ENCODE measurements around the gene SYCE3.

SYCE3 gene

GRCh38 chr22:50606165-50606945, 43.6 kb upstream of the SYCE3 start:
- Mint-ChIP-seq H3K27me3 (ENCODE audit: low read depth, poor library complexity) (peaks cover 19% of the 10 kb centered on the region), H3K36me3 (ENCODE audit: low read depth) (no peaks in the 10 kb centered on the region), H3K4me3 (no peak overlapping the region), H3K9me3 (no peaks in the 10 kb centered on the region), H3K4me1 (peaks cover 35% of the 10 kb centered on the region), H3K27ac (no peak overlapping the region)
- TF ChIP-seq, protein P1, sequence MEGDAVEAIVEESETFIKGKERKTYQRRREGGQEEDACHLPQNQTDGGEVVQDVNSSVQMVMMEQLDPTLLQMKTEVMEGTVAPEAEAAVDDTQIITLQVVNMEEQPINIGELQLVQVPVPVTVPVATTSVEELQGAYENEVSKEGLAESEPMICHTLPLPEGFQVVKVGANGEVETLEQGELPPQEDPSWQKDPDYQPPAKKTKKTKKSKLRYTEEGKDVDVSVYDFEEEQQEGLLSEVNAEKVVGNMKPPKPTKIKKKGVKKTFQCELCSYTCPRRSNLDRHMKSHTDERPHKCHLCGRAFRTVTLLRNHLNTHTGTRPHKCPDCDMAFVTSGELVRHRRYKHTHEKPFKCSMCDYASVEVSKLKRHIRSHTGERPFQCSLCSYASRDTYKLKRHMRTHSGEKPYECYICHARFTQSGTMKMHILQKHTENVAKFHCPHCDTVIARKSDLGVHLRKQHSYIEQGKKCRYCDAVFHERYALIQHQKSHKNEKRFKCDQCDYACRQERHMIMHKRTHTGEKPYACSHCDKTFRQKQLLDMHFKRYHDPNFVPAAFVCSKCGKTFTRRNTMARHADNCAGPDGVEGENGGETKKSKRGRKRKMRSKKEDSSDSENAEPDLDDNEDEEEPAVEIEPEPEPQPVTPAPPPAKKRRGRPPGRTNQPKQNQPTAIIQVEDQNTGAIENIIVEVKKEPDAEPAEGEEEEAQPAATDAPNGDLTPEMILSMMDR (IDR thresholded peaks at IDR 0.05) = no peak
- no peak for DNase-seq

DNA sequence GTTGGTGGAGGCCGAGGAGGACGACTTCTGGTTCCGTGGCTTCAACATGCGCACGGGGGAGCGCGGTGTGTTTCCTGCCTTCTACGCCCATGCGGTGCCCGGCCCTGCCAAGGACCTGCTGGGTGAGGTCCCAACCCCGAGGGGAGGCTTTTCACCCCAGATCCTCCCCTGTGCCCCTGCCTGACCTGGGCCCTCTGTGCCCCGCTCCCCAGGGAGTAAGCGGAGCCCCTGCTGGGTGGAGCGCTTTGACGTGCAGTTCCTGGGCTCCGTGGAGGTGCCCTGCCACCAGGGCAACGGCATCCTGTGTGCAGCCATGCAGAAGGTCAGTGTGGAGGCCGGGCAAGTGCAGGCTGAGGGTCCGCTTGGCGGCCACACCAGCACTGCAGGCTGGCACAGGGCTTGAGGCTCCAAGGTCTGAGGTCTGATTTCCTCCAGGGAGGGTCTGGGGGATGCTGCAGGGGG, 42.9 kb upstream of the SYCE3 start:
- DNase-seq = no peak
- TF ChIP-seq, protein P1 (IDR thresholded peaks at IDR 0.05) = no peak
- H3K27me3 Mint-ChIP-seq (ENCODE audit: low read depth, poor library complexity) = peaks cover 19% of the 10 kb centered on the region
- H3K9me3 Mint-ChIP-seq = no peaks in the 10 kb centered on the region
- no peak overlapping the region for H3K27ac Mint-ChIP-seq
- no peak overlapping the region for H3K4me3 Mint-ChIP-seq
- H3K4me1 Mint-ChIP-seq = peaks cover 35% of the 10 kb centered on the region
- no peaks in the 10 kb centered on the region for H3K36me3 Mint-ChIP-seq (ENCODE audit: low read depth)

GRCh38 chr22:50605002-50605612, 42.4 kb upstream of the SYCE3 start:
- no peak overlapping the region for H3K27ac Mint-ChIP-seq
- DNase-seq = no peak
- no peaks in the 10 kb centered on the region for H3K9me3 Mint-ChIP-seq
- H3K4me3 Mint-ChIP-seq = no peak overlapping the region
- H3K4me1 Mint-ChIP-seq = peaks cover 35% of the 10 kb centered on the region
- H3K36me3 Mint-ChIP-seq (ENCODE audit: low read depth) = no peaks in the 10 kb centered on the region
- H3K27me3 Mint-ChIP-seq (ENCODE audit: low read depth, poor library complexity) = peaks cover 20% of the 10 kb centered on the region
- TF ChIP-seq, protein P1 (IDR thresholded peaks at IDR 0.05) = no peak

- TF ChIP-seq, protein P1 (IDR thresholded peaks at IDR 0.05) = no peak
- H3K27ac Mint-ChIP-seq = no peak overlapping the region
- peaks cover 35% of the 10 kb centered on the region for H3K4me1 Mint-ChIP-seq
- no peak overlapping the region for H3K4me3 Mint-ChIP-seq
- H3K9me3 Mint-ChIP-seq = no peaks in the 10 kb centered on the region
- no peak for DNase-seq
- peaks cover 27% of the 10 kb centered on the region for H3K27me3 Mint-ChIP-seq (ENCODE audit: low read depth, poor library complexity)
- no peaks in the 10 kb centered on the region for H3K36me3 Mint-ChIP-seq (ENCODE audit: low read depth)
Measured at GRCh38 chr22:50604256-50605001, 41.7 kb upstream of the SYCE3 start.

GRCh38 chr22:50603511-50604255, 41.0 kb upstream of the SYCE3 start:
- Mint-ChIP-seq H3K4me1 (peaks cover 30% of the 10 kb centered on the region), H3K9me3 (no peaks in the 10 kb centered on the region), H3K4me3 (no peak overlapping the region), H3K36me3 (ENCODE audit: low read depth) (no peaks in the 10 kb centered on the region), H3K27me3 (ENCODE audit: low read depth, poor library complexity) (peaks cover 33% of the 10 kb centered on the region), H3K27ac (no peak overlapping the region)
- TF ChIP-seq, protein P1 (IDR thresholded peaks at IDR 0.05) = no peak
- no peak for DNase-seq
